VCaP (cell line): ENCODE results near the gene TRIM39.

Source experiments
- H3K27ac ChIP-seq: fragments of 450-650 bp; 2 replicates; pipeline ENCODE4 v1.5.1; 2017
- TF ChIP-seq, protein P1 (sequence below): fragments of 450-650 bp; conservative IDR thresholded peaks from 2 replicates; pipeline ENCODE4 v1.5.1; 2017; ENCODE audit warnings: mild to moderate bottlenecking, moderate library complexity

TRIM39 gene

DNA sequence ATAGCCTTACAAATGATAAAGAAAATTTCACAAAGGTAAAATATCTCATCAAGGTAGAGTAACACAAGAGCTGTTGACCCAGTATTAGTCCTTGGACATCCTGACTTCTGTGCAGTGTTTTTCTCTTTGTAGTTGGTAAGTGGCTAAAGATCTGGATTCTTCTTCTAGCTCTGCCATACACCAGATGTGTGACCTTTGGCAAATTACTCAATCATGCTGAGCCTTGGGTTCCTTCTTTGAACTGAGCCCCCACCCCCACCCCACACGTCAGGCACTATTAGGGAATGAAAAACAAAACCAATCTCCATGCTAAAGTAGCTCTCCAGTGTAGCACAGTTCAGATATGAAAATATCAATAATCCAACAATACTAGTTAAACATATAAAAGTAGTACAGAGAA, 15.1 kb upstream of the TRIM39 start:
- TF ChIP-seq, protein P1, sequence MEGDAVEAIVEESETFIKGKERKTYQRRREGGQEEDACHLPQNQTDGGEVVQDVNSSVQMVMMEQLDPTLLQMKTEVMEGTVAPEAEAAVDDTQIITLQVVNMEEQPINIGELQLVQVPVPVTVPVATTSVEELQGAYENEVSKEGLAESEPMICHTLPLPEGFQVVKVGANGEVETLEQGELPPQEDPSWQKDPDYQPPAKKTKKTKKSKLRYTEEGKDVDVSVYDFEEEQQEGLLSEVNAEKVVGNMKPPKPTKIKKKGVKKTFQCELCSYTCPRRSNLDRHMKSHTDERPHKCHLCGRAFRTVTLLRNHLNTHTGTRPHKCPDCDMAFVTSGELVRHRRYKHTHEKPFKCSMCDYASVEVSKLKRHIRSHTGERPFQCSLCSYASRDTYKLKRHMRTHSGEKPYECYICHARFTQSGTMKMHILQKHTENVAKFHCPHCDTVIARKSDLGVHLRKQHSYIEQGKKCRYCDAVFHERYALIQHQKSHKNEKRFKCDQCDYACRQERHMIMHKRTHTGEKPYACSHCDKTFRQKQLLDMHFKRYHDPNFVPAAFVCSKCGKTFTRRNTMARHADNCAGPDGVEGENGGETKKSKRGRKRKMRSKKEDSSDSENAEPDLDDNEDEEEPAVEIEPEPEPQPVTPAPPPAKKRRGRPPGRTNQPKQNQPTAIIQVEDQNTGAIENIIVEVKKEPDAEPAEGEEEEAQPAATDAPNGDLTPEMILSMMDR, result no peak
- H3K27ac ChIP-seq, result no peak overlapping the region

DNA sequence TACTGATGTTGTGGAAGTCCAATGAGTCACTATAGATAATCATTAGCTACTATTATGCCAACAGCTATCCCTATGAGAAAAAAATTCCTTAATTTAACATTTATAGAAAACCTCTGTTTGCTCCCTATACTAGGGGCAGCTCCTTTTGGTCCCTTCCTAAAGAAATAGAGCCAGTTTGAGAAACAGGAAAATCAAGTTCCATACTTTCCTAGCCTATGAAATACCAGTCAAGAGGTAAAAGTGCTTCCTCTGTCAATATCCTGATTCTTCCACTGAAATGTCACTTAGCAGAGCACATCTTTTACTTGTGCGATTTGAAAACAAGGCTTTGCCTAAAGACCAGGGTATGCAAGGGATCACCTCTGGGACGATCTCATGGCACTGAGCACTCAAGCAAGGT, 14.5 kb upstream of the TRIM39 start:
- H3K27ac ChIP-seq, result no peak overlapping the region
- TF ChIP-seq, protein P1, result no peak

DNA sequence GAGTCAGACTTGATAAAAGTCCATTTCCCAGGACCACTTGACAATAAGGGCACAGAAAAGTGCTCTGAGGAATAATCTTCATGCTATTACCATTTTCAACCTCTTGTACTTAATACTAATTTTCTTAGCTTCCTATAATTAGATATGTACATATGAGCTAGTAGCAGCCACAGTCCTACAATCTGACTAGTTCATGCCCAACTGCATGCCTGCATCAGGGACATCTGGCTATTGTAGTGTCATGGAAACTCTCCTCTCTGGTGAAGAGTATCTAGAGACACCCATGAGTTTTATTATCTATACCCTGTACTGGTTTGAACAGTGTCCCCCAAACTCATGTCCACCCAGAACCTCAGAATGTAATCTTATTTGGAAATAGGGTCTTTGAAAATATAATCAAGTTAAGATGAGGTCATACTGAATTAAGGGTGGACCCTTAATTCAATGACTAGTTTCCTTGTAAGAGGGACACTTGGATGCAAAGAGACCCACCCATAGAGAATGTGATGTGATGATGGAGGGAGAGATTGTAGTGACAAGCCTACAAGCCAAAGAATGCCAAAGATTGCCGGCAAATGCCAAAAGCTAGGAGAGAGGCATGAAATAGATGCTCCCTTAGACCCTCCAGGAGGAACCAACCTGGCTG, 13.9 kb upstream of the TRIM39 start:
- TF ChIP-seq, protein P1, result no peak
- no peak overlapping the region for H3K27ac ChIP-seq

DNA sequence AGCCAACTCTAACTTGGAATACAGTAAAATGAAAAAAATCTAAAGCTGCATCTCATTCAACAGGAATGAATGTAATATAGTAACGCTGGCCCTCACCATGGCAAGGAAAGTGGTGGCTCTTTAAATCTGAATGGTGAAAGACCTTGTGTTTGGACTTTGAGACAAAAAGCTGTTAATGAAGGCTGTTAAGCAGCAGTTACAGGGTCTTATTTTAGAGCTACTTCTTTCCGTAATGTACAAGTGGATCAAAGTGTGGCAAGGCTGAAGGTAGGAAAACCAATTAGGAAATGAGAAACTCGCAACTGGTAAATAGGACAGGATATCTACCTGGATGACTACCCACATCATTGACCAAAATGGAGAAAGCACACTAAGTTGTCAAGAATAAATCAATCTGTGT, 11.6 kb upstream of the TRIM39 start:
- TF ChIP-seq, protein P1, result no peak
- no peak overlapping the region for H3K27ac ChIP-seq

DNA sequence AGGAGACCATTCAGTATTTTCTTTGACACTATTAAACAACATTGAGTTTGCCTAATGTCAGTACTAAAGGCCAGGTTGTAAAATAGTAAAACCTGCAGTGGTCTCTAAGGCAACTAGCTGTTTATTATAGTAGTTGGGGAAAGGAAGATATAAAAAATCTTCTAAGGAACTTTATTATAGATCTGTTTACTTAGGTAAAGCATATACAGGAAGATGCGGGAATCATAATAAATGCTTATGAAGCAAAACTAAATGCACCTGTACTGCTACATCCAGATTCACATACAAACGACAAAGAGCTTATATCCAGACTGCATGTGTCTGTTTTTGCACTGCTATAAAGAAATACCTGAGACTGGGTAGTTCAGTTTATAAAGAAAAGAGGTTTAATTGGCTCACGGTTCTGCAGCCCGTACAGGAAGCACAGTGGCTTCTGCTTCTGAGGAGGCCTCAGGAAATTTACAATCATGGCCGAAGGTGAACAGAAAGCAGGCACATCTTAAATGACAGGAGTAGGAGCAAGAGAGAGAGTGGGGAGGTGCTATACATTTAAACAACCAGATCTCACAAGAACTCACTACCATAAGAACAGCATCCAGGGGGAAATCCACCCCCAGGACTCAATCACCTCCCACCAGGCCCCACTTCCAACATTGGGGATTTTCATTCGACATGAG, 8.7 kb upstream of the TRIM39 start:
- TF ChIP-seq, protein P1, result no peak
- H3K27ac ChIP-seq, result peak overlapping the region; percentile 95

DNA sequence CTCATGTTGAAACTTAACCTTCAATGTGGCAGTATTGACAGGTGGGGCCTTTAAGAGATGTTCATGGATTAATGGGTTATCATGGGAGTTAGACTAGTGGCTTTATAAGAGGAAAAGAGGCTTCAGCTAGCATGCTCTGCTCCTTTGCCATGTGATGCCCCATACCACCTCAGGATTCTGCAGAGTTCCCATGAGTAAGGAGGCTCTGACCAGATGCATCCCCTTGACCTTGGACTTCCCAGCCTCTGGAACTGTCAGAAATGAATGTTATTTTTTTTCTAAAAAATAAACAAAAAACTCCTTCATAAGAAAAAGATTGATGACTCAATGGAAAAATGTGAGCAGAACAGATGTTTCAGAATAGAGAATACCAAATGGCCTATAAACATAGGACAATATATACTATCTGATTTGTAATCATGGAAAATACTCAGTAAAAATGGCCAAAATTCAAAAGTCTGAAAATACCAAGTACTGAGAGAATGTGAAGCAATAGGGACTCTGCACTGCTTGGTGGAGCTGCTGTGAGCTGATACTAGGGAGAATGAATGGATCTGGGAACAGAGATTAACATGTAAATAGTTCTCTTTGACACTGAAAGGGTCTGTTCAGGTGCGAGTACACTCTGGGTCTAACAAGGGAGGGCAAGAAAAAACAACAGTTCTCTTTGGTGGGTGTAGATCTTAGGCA, 7.4 kb upstream of the TRIM39 start:
- TF ChIP-seq, protein P1, result no peak
- H3K27ac ChIP-seq, result peak overlapping the region; percentile 95

DNA sequence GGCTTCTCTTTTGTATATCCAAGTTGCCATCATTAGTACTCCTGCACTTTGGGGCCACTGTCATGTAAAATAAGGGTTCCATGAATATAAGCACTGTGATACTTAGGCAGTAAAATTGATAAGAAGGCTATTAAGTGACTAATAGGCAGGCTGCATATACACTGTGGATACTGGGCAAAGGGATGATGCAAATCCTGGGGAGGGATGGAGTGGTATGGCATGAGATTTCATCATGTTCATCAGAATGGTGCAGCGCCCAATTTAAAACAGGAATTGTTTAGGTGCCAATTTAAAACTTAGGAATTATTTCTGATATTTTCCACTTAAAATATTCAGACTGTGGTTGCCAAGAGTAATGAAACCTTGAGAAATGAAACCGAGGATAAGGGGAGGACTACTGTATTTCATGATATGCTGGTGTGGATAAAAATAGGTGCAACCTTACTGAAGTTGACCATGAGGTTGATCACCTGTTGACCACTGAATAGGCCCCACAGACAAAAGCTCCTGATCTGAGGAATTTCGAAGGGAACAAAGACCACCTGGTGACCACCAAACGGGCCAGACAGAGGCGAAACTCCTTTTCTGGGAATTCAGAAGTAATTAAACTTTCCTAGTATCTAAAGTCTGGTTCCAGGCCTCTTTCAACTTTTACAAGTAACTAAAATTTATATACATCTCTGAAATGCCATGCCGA, 4.9 kb upstream of the TRIM39 start:
- no peak overlapping the region for H3K27ac ChIP-seq
- TF ChIP-seq, protein P1, result no peak
